Type B pancreatic cell (in vitro differentiated cells): ENCODE results near the gene APOA4. TPM values are rescaled to one million over a fixed set of nuclear protein-coding genes. Genes with fewer than 3 reads are reported as not detected.

Experiments used
- DNase-seq: peaks from one replicate; pipeline ENCODE4 v3.0.0; 2021; ENCODE audit warnings: mixed read lengths; ENCODE audit not compliant: unreplicated experiment; ENCODE audit errors: extremely low spot score
- H3K27ac Mint-ChIP-seq: 2 replicates; pipeline ENCODE4 v1.8.0; 2021; ENCODE audit warnings: mild to moderate bottlenecking, mixed read lengths
- H3K27me3 Mint-ChIP-seq: 2 replicates; pipeline ENCODE4 v1.8.0; 2021; ENCODE audit warnings: mixed read lengths
- H3K36me3 Mint-ChIP-seq: 2 replicates; pipeline ENCODE4 v1.8.0; 2021; ENCODE audit warnings: mixed read lengths
- H3K4me1 Mint-ChIP-seq: one replicate; pipeline ENCODE4 v1.8.0; 2021; ENCODE audit warnings: mixed read lengths; ENCODE audit not compliant: unreplicated experiment
- H3K4me3 Mint-ChIP-seq: 2 replicates; pipeline ENCODE4 v1.8.0; 2021; ENCODE audit warnings: mild to moderate bottlenecking, mixed read lengths
- H3K9me3 Mint-ChIP-seq: 2 replicates; pipeline ENCODE4 v1.8.0; 2021; ENCODE audit warnings: mixed read lengths
- CTCF ChIP-seq: fragments of 200-600 bp; sonication (generic); conservative IDR thresholded peaks from 2 replicates; pipeline ENCODE4 v1.5.0; 2021; ENCODE audit warnings: antibody characterized with exemption, mild to moderate bottlenecking
- total RNA-seq: library from RNA; stranded (reverse); gene quantifications from 2 replicates; pipeline ENCODE4 v1.2.1, GENCODE V29; 2021; ENCODE audit warnings: low replicate concordance

APOA4 gene
- total RNA-seq, 1 donor from 2014 or later = 21.7 TPM

GRCh38 chr11:116867619-116868018 lies 44.5 kb upstream of the APOA4 start:
- TF ChIP-seq CTCF = no peak
- peaks cover 29% of the 10 kb centered on the region for H3K36me3 Mint-ChIP-seq
- no peaks in the 10 kb centered on the region for H3K9me3 Mint-ChIP-seq
- DNase-seq = no peak
- H3K4me1 Mint-ChIP-seq = no peaks in the 10 kb centered on the region
- H3K27me3 Mint-ChIP-seq = no peaks in the 10 kb centered on the region
- H3K4me3 Mint-ChIP-seq = no peak overlapping the region
- no peak overlapping the region for H3K27ac Mint-ChIP-seq

DNA sequence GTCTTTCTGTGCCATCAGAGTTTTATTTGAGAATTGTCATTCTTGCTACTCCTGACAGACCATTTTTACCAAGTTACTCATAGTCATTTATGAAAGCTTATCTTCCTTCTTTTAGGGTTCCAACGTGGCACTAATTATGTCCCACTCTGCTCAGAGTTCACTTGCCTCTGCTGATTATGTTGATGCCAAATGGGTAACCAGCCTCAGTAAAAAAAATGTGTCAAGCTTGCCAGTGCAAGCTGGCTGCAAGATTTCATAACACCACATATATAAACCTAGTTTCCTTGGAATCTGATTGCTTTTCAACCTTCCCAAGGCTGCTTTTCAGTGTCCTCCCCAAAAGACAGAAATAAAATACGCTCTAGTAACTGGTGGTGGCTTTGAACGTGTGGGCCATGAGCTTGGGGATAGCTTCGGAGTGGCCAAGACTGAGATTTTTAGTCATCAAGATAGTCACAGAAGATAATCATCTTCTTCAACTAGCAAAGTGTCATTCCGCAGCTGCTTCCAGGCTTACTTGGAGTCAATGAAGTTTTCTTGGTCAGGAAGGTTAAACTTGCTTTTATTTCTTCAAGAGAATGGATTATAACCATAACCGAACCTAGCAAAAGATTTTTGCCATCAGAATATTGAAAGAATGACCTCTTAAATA lies 43.8 kb upstream of the APOA4 start:
- Mint-ChIP-seq H3K27ac (no peak overlapping the region), H3K4me1 (no peaks in the 10 kb centered on the region), H3K9me3 (no peaks in the 10 kb centered on the region), H3K4me3 (no peak overlapping the region), H3K27me3 (no peaks in the 10 kb centered on the region), H3K36me3 (peaks cover 27% of the 10 kb centered on the region)
- no peak for TF ChIP-seq CTCF
- no peak for DNase-seq

DNA sequence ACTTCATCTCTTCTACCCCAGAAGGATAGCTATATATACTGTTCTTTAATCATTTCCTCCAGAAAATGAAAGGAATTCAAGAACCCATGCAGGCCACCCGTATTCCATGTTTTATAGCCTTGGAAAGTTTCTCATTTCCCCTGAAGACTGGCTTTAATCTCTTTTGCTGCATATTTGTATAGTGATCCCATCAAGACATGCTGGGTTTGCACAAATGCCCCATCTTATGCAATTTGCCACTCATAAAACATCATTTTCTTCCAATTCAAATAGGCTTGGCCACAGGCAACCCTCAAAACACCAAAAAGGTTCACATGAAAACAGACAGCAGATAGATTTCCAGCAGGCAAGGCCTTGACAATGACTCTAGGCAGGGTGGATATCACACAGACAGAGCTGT lies 42.6 kb upstream of the APOA4 start:
- Mint-ChIP-seq H3K9me3 (no peaks in the 10 kb centered on the region), H3K4me1 (no peaks in the 10 kb centered on the region), H3K4me3 (no peak overlapping the region), H3K36me3 (peaks cover 29% of the 10 kb centered on the region), H3K27ac (no peak overlapping the region), H3K27me3 (no peaks in the 10 kb centered on the region)
- no peak for DNase-seq
- no peak for TF ChIP-seq CTCF

- TF ChIP-seq CTCF = no peak
Observed at GRCh38 chr11:116864531-116864930, 41.4 kb upstream of the APOA4 start.

DNA sequence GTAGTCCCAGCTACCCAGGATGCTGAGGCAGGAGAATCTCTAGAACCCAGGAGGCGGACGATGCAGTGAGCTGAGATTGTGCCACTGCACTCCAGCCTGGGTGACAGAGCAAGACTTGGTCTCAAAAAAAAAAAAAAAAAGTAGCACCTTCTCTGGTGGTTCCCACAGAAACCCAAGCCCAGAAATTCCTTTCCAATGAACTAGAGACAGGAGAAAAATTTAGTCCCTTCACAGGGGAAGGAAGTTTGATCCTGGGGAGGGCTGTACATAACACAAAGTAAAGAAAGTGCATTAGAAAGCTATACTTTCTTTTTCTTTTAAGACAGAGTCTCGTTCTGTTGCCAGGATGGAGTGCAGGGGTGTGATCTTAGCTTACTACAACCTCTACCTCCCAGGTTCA lies 39.8 kb upstream of the APOA4 start:
- no peak for DNase-seq
- Mint-ChIP-seq H3K27ac (no peak overlapping the region), H3K4me1 (no peaks in the 10 kb centered on the region), H3K27me3 (no peaks in the 10 kb centered on the region), H3K36me3 (peaks cover 34% of the 10 kb centered on the region), H3K9me3 (no peaks in the 10 kb centered on the region), H3K4me3 (no peak overlapping the region)
- no peak for TF ChIP-seq CTCF

More at GRCh38 chr11:116864531-116864930, 41.4 kb upstream of the APOA4 start:
- Mint-ChIP-seq H3K9me3 (no peaks in the 10 kb centered on the region), H3K4me1 (no peaks in the 10 kb centered on the region), H3K27ac (peak overlapping the region; percentile 48), H3K4me3 (no peak overlapping the region), H3K27me3 (no peaks in the 10 kb centered on the region), H3K36me3 (peaks cover 31% of the 10 kb centered on the region)
- DNase-seq = no peak
